A673 (cell line): Measurements from ENCODE around the gene NCKAP5.

Source experiments
- EZH2 ChIP-seq: fragments of 200-600 bp; sonication (generic); IDR thresholded peaks from 2 replicates; pipeline ENCODE4 v1.6.1; 2017; ENCODE audit warnings: borderline replicate concordance, low read depth, mild to moderate bottlenecking, mixed read lengths, antibody characterized with exemption, low read length; ENCODE audit not compliant: poor library complexity, severe bottlenecking
- TF ChIP-seq, protein P1 (sequence below): fragments of 300-800, 200-600 bp; sonication (generic); conservative IDR thresholded peaks from 2 replicates; pipeline ENCODE4 v1.5.1; 2017; ENCODE audit warnings: low read depth, mild to moderate bottlenecking, antibody characterized with exemption, low read length, moderate library complexity, mixed read lengths

DNA sequence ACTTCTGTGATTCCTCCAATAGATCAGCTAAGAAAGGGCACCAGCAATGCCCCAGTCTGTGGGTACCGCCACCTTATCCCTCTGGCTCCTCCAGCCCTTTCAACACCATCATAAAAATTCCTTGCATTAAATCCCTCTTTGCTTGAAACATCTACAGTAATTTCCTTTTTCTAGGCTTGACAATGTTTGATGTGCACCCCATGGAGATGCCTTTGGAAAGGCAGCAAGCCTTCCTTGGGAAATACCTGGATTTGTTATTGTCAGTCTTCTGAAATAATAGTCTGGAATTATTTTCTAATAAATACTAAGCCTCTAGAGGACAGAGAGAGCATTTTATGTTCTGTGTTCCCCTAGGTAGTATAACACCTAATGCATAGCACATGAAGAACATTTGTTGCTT, 46.1 kb downstream of the NCKAP5 start:
- TF ChIP-seq, protein P1, sequence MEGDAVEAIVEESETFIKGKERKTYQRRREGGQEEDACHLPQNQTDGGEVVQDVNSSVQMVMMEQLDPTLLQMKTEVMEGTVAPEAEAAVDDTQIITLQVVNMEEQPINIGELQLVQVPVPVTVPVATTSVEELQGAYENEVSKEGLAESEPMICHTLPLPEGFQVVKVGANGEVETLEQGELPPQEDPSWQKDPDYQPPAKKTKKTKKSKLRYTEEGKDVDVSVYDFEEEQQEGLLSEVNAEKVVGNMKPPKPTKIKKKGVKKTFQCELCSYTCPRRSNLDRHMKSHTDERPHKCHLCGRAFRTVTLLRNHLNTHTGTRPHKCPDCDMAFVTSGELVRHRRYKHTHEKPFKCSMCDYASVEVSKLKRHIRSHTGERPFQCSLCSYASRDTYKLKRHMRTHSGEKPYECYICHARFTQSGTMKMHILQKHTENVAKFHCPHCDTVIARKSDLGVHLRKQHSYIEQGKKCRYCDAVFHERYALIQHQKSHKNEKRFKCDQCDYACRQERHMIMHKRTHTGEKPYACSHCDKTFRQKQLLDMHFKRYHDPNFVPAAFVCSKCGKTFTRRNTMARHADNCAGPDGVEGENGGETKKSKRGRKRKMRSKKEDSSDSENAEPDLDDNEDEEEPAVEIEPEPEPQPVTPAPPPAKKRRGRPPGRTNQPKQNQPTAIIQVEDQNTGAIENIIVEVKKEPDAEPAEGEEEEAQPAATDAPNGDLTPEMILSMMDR = no peak
- TF ChIP-seq EZH2 = no peak
